GM18951 (cell line): ENCODE results near the gene LAT.
"Not testable (repeated sequence)": the region's sequence is repeated elsewhere in the genome, so short reads cannot be mapped to it uniquely, and the experiment has no call there.

Source experiments
- POLR2A ChIP-seq: IDR thresholded peaks from 4 replicates; pipeline ENCODE4 v1.6.1; 2011; ENCODE audit warnings: mild to moderate bottlenecking; ENCODE audit not compliant: insufficient read length, insufficient read depth; ENCODE audit errors: extremely low read depth
- in situ Hi-C: fragments of 300-500 bp; cut with MboI; formaldehyde crosslinking; loops from one replicate; pipeline ENCODE4 v1.12.0; 2022; ENCODE audit warnings: low sequenced_read_pairs, mixed read lengths, inconsistent platforms; ENCODE audit not compliant: unreplicated experiment

The LAT gene

DNA sequence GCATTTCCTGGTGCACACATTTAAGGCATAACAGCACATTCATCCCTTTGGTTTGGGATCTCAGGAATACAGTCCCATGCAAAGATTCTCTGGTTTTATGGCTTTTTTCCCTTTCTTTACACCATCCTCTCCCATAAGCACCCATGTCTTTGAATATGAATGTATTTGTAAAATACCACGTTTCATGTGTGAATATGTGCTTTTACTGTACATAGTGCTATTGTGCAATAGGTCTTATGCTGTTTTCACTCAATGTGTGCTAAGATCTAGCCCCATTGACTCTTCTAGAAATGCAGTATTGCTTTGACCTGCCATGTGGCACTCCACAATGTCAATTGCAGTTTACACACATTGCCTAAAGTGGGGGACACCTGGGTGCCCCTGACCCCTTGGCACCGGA is 20.4 kb upstream of the LAT start:
- in situ Hi-C loops, result no loop called here
- TF ChIP-seq POLR2A, result no peak

DNA sequence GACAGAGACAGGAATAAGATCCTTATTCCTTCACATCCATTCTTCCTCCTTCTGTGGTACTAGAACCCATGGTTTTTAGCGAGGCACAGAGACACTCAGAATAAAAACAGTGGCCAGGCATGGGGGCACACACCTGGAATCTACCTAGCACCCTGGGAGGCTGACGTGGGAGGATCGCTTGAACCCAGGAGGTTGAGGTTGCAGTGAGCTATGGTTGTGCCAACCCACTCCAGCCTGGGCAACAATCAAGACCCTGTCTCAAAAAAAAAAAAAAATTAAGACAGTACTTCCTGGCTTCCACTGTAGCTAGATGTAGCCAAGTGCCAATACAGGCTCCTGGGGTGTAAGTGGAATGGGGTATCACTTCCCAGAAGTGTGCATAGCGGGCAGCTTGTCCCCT is 17.7 kb upstream of the LAT start:
- in situ Hi-C loops, result no loop called here
- no peak for TF ChIP-seq POLR2A

DNA sequence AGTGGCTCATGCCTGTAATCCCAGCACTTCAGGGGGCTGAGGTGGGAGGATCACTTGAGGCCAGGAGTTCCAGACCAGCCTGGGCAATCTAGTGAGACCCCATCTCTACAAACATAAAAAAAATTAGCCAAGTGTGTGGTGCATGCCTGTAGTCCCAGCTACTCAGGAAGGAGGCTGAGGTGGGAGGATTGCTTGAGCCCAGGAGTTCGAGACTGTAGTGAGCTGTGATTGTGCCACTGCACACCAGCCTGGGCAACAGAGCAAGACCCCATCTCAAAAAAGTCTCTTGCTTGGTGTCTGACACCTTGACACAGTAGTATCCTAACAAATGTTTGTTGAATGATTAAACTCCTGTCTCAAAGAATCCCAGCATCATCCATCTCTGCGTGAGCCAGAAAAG is 15.2 kb upstream of the LAT start:
- in situ Hi-C loops, result not testable (repeated sequence)

DNA sequence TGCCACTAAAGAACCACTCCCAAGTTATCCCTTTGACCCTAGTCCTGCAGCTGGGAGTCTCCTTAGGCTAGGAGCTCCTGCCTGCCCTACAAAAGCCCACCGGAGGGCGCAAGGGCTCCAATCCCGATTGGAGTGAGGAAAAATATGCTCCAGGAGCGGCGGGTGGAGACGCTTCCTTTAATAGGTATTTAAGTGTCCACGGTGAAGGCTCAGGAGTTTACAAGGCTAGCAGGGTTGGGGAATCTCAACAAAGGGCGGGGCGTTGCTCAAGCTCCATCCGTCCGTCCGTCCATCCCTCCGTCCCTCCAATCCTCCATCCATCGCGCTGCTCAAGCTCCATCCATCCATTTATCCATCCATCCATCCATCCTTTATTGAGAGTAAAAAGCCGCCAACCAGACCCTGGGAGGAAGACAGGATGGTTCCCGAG is 10.8 kb upstream of the LAT start:
- in situ Hi-C loops, result no loop called here
- TF ChIP-seq POLR2A, result no peak

GRCh38 chr16:28974437-28975157 is 10.3 kb upstream of the LAT start, which contains the start of gene SPNS1:
TSS of gene SPNS1 (plus strand) at chr16:28974778. CDS start at chr16:28975152, 374 bp downstream.
- peak; percentile 79 for TF ChIP-seq POLR2A
- in situ Hi-C loops, result no loop called here

DNA sequence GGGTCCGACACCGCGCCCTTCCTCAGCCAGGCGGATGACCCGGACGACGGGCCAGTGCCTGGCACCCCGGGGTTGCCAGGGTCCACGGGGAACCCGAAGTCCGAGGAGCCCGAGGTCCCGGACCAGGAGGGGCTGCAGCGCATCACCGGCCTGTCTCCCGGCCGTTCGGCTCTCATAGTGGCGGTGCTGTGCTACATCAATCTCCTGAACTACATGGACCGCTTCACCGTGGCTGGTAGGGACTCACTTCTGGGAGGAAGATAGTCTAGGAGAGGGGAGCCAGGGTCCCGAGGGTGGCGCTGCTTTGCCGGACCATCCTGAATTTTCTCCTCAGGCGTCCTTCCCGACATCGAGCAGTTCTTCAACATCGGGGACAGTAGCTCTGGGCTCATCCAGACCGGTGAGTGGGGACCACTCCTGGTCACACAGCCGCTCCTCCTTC is 9.7 kb upstream of the LAT start:
- no peak for TF ChIP-seq POLR2A
- in situ Hi-C loops, result no loop called here

DNA sequence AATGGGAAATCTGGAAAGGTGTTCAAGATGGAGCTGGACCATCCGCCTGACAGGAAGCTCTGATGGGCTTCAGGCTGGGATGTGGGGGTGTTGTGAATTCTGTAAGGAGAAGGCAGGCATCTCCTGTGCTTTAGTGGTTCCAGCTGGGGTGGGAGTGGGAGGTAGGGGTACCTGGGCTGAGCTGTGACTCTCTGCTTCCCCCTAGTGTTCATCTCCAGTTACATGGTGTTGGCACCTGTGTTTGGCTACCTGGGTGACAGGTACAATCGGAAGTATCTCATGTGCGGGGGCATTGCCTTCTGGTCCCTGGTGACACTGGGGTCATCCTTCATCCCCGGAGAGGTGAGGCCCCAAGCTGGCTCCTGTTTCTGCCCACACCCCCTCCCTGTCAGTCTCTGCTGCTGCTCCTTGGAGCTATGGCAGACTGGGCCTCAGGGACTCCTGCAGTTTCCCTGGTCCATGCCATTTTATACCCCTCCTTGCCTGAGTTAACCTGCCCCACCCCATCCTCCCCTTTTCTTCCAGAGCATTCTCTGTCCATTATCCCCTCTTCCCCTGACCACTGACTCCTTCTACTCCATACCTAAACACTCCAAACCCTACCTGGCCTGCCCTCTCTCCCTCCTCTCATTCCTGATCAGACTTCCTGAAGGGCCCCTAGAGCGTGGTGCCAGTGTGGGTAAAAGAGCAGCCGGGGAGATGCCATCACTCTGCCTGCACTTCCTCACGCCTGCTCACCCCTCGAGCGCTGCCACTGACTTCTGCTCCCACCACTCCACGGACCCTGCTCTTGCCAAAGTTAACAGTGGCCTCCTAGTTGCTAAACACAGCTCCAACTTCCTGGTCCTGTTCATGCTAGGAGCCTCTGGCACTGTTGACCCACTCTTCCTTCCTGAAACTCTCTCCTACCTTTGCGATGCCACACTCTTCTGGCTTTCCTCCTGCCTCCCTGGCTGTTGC is 6.9 kb upstream of the LAT start:
- in situ Hi-C loops, result no loop called here
- no peak for TF ChIP-seq POLR2A

DNA sequence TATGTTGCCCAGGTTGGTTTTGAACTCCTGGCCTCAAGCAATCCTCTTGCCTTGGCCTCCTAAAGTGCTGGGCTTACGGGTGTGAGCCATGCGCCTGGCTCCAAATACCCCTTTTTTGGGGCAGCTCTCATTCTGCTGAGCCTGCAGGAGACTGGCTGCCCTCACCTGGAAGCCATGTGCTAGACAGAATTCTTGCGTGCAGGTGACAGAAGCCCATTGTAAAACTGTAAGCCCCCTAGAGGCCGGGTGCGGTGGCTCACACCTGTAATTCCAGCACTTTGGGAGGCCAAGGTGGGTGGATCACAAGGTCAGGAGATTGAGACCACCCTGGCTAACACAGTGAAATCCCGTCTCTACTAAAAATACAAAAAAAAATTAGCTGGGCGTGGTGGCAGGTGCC is 4.5 kb upstream of the LAT start:
- in situ Hi-C loops, result not testable (repeated sequence)

DNA sequence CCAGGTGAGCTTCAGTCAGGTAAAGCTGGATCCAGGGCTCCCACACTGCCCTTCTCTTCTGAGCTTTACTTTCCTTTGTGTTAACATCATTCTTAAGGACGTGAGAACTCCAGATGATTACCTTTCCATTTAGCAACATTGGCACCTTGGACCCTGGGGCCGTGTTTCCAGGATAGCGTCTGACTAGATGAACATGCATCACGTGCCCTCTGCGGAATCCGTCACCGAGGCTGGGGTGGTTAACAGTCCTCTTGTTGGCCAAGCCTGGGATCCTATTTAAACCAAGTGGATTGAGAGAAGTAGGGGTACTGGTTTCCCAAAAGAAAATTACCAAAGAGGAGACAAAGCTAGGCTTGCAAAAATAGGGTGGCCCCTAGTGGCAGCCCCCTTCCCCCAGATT is 3.9 kb upstream of the LAT start:
- TF ChIP-seq POLR2A, result no peak
- in situ Hi-C loops, result no loop called here

DNA sequence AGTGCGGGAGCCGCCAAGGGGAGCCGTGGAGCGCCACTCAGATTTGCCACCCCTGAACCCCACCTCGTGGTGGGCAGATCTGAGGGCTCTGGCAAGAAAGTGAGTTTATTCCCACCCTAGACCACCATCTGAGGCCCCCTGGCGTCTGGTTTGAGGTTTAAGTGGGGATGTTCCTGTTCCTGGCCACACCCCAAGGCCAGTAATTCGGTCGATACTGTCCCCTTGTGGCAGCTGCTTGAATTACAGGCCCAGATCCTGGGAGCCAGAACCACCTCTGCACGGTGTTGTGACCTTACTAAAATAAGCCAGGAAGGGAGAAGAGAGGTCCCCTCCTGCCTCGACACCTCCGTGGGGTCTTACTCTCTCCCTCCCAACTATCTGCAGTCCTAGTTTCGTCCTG is 3.3 kb upstream of the LAT start:
- in situ Hi-C loops, result no loop called here
- no peak for TF ChIP-seq POLR2A

DNA sequence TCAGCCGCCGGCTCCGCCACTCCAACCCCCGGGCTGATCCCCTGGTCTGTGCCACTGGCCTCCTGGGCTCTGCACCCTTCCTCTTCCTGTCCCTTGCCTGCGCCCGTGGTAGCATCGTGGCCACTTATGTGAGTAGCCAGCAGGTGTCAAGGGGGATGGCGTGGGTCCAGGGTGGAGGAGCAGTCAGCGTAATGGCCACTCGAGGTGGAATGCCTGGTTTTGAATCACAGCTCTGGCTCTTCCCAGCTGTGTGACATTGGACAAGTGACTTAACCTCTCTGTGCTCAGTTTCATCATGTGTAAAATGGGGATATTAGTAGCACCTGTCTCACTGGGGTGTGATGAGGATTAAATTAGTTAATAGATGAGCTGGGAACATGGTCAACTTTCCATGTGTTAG is 2.4 kb upstream of the LAT start:
- no peak for TF ChIP-seq POLR2A
- in situ Hi-C loops, result no loop called here

DNA sequence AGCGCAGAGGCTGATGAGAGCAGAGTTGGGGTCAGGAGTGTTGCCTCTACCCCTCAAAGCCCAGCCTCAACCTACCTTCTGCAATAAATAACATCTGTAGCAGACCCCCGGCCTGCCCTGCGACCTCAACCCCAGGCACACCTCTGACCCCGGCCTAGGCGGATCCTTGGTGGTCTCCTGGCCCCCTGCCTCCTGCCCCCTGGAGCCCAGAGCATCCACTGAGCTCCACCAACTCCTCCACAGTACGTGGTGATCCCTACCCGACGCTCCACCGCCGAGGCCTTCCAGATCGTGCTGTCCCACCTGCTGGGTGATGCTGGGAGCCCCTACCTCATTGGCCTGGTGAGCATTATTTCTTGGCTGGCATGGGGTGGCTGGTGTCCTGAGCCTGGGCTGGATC is 1.9 kb upstream of the LAT start:
- TF ChIP-seq POLR2A, result no peak
- in situ Hi-C loops, result no loop called here

GRCh38 chr16:28983644-28984043 is 1.2 kb upstream of the LAT start:
- in situ Hi-C loops, result no loop called here
- TF ChIP-seq POLR2A, result no peak

DNA sequence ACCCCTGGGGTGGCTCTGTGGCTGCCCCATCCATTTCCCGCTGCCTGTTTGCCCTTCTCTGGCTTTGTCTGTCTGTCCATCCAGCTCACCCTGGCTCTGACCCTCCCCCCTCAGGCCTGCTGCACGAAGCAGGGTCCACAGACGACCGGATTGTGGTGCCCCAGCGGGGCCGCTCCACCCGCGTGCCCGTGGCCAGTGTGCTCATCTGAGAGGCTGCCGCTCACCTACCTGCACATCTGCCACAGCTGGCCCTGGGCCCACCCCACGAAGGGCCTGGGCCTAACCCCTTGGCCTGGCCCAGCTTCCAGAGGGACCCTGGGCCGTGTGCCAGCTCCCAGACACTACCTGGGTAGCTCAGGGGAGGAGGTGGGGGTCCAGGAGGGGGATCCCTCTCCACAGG is 761 bp upstream of the LAT start:
- in situ Hi-C loops, result no loop called here
- no peak for TF ChIP-seq POLR2A
